ENCODE measurements around the gene ATP1A1. TPM values are rescaled to one million over a fixed set of nuclear protein-coding genes. Genes with fewer than 3 reads are reported as not detected.

Gene ATP1A1
- total RNA-seq, 1 donor from 2014 or later = 192 TPM

DNA sequence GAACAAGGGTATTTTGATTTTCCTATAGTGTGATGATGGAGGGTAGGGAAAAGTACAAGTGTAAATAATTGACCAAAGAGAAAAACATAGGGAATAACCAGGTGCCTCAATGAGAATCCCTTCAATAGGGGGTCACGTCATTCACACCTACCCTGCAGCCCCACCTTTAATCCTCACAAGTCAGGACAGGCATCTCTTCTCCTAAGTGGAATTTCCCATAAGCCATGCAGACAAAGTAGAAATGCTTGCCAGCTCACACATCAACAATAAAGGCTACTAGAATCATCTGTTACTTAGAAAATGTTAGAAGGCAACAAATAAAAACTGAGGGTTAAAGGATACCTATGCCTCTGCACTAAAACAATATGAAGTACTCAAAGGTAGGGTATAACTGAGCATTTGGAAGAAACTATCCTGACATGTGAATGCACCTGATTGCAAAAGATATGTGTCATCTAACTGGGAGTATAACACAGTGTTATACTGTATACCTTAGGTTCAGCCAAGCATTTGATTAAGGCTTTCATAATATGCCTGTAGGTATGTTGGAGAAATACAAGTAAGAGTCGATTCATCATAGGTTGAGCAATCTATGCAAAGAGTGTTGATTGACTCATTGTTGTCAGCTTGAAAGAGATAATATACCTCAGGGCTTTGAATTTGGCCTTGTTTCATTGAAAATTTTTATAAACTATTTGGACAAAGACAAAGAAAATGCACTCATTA, 32.4 kb upstream of the ATP1A1 start:
- DNase-seq (ENCODE audit: low spot score) = no peak
- intact Hi-C loops (cut with DNase I) = no loop called here

DNA sequence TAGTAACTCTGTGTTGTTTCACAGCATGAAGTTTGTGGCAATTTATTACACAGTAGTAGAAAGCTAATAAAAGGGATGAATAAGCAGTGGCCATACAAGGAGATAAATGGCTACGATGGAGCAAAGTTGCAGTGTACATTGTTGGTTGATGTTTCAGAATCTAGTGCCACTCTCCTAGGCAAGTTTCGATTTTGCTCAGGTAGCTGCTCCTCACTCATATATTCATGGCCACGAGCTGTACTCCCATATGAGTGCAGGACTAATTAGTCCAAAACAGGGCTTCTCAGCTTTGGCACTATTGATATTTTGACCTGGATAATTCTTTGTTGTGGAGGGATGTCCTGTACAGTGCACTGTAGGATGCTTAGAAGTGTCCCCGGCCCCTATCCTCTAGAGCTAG, 30.0 kb upstream of the ATP1A1 start:
- intact Hi-C loops (cut with DNase I) = no loop called here
- no peak for DNase-seq (ENCODE audit: low spot score)

DNA sequence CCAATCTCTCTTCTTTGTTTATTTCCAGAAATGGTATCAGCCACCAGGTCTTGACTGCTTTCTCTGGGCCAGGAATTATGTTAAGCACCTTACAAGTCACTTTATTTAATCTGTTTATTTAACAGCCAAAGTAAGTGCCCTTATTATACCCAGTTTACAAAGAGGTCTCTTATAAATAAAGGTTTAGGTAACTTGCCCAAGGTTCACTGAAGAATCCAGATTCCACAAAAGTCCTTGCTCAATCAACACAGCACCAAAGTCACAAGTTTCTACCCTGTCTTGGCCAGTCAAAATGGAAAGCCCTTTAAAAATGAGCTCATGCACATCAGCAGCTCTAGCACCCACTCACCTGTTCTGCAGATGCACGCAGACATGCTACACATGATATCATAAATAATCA, 28.0 kb upstream of the ATP1A1 start:
- intact Hi-C loops (cut with DNase I) = no loop called here
- no peak for DNase-seq (ENCODE audit: low spot score)

DNA sequence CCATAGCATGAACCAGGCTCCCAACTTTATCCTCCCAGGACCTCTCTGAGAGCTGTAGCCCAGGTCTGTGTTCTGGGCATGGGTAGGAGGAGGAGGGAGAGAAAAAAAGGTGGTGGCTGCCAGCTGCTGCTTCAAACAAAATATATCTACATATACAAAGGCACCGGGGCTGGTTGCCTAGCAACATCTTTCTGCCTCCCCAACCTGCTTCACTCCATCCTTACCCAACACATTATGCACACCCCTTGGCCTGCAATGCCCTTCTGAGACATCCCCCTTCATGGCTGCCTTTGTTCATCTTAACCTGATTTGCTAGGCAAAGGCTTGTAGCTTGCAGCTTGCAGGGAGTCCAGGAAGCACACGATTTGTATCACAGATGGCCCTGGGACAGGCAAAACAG, 27.2 kb upstream of the ATP1A1 start:
- intact Hi-C loops (cut with DNase I) = no loop called here
- DNase-seq (ENCODE audit: low spot score) = no peak

DNA sequence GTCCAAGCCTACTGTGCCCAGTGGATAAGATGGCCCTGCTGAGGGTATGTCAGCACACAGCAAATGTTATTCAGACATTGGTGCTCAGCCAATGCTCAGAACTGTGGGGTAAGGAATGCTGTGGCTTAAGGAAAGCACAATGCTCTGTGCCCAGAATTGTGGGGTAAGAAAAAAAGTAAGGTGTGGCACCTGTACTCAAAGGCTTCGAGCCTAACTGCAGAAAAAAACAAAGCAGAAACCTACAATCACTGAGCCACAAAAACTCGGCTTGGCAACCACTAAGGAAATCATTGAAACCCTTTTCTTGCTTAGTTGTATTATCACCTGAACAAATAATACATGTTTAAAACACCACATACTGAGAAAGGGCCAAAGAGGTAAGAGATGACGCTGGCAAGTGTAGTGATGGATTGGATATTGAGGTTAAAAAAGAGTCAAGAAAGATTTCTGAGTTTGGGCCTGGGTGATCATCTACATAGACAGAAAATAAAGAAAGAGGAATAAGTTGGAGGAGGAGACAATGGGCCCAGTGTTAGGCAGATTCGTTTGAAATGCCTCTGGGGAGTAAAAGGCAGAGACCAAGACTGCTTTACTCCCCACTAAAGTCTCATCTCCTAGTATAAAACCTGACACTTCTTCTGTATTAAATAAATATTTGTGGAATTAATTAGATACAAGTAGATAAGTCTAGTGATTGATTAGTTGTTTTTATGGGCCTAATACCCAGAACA, 25.9 kb upstream of the ATP1A1 start:
- DNase-seq (ENCODE audit: low spot score) = no peak
- intact Hi-C loops (cut with DNase I) = no loop called here

DNA sequence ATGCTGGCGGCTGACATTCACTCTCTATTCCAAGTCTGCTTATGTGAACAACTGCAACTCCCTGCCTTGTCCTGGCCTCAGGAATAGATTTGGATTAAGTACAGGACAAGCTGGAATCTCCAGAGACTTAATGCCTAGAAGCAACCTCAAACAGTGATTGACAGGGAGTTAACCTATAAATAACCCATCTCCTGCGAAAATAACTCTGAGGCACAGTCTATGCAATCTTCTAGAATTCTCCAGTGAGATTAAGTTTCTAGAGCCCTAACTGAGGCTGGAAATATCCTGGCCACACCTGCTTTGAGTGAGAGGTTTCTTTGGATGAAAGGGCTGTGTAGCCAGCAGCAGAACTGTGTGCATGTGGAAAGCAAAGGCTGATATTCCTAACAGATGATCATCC, 25.3 kb upstream of the ATP1A1 start:
- intact Hi-C loops (cut with DNase I) = no loop called here

DNA sequence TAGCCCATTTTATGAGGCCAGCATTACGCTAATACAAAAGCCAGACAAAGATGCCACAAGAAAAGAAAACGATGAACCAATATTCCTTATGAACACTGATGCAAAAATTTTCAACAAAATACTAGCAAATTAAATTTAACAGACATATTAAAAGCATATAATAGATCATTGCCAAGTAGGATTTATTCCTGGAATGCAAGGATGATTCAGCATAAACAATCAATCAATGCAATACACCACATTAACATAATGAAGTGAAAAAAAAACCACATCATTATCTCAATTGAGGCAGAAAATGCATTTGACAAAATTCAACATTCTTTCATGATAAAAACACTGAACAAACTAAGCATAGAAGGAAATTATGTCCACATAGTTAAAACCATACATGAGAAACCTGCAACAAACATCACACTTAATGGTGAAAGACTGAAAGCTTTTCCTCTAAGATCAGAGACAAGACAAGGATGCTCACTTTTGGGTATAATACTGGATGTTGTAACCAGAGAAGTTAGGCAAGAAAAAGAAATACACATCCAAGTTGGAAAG, 22.9 kb upstream of the ATP1A1 start:
- intact Hi-C loops (cut with DNase I) = no loop called here
- no peak for DNase-seq (ENCODE audit: low spot score)

More for the DNA sequence above, 25.3 kb upstream of the ATP1A1 start:
- DNase-seq (ENCODE audit: low spot score) = no peak

DNA sequence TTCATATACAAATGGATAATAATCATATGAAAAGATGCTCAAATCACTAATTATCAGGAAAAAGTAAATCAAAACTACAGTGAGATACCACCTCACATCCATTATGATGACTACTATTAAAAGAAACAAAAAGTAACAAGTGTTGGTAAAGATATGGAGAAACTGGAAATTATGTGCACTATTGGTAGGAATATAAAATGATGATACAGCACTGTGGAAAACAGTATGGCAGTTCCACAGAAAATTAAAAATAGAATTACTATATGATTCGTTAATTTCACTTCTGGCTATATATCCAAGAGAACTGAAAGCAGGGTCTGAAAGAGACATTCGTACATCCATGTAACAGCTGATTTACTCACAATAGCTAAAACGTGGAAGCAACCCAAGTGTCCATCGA, 21.1 kb upstream of the ATP1A1 start:
- no peak for DNase-seq (ENCODE audit: low spot score)
- intact Hi-C loops (cut with DNase I) = no loop called here

DNA sequence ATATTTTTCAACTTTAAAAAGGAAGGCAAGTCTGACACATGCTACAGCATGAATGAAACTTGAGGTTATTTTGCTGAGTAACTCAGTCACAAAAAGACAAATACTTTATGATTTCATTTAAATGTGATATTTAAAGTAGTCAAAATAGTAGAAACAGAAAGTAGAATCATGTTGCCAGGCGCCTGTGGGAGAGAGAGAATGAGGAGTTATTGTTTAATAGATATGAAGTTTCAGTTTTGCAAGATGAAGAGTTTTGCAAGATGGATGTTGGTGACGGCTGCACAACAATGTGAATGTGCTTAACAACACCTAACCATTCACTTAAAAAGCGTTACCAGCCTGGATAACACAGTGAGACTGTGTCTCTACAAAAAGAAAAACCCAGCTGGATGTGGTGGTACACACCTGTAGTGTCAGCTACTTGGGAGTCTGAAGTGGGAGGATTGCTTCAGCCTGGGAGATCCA, 20.7 kb upstream of the ATP1A1 start:
- intact Hi-C loops (cut with DNase I) = no loop called here
- no peak for DNase-seq (ENCODE audit: low spot score)

DNA sequence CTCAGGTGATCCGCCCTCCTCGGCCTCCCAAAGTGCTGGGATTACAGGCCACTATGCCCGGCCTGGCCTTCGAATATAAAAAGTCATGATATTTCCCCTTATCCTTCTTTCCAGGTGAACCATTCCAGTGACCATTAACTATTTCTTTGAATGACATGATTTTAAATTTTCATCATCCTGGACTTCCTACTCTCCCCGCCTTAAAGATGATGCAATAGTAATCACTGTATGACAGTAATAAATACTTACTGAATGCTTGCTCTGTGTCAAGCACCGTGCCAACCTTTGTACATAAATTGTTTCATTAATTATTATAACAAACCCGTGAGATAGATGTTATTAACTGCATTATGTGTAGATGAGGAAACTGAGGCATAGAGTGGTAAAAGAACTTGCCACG, 19.9 kb upstream of the ATP1A1 start:
- intact Hi-C loops (cut with DNase I) = no loop called here
- no peak for DNase-seq (ENCODE audit: low spot score)

DNA sequence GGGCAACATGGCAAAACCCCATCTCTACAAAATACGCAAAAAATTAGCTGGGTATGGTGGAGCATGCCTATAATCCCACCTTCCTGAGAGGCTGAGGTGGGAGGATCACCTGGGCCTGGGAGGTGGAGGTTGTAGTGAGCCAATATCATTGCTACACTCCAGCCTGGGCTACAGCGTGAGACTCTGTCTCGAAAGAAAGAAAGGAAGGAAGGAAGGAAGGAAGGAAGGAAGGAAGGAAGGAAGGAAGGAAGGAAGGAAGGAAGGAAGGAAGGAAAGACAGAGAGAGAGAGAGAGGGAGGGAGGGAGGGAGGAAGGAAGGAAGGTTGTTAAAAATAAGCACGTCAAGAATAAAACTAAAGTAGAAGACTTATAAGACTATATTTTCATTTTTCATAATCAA, 17.0 kb upstream of the ATP1A1 start:
- no peak for DNase-seq (ENCODE audit: low spot score)
- intact Hi-C loops (cut with DNase I) = no loop called here

DNA sequence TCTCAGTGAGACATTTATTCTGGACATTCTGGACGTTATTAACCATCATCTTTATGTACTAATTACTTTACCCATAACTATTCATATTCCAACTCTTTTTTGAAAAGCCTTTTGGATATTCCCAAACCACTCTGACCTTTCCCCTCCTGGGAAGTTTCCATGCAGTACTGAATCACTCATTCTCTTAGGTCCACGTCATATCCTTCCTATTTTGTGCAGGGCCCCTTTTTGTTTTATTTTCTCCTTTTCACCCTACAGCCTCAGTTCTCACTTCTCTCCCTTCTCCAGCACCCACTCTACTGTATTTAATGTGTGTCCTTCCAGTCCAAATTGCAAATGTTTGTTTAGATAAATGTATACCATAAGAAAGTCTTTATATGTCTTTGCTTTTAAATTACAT, 16.4 kb upstream of the ATP1A1 start:
- DNase-seq (ENCODE audit: low spot score) = no peak
- intact Hi-C loops (cut with DNase I) = no loop called here

DNA sequence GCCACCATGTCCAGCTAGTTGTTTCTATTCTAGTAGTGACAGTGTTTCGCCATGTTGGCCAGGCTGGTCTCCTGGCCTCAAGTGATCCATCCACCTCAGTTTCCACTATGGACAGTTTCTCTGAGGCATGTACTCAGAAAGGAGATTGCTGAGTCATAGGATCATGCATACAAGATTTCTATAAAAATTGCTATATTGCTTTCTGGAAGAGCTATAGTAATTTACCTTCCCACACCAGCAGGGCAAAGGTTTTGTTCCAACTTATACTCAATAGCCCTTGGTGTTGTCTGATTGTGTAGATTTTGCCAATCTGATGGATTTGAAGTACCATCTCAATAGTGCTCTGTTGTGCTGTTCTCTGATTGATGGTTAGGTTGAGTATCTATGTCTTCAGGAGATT, 15.6 kb upstream of the ATP1A1 start:
- no peak for DNase-seq (ENCODE audit: low spot score)
- intact Hi-C loops (cut with DNase I) = no loop called here

DNA sequence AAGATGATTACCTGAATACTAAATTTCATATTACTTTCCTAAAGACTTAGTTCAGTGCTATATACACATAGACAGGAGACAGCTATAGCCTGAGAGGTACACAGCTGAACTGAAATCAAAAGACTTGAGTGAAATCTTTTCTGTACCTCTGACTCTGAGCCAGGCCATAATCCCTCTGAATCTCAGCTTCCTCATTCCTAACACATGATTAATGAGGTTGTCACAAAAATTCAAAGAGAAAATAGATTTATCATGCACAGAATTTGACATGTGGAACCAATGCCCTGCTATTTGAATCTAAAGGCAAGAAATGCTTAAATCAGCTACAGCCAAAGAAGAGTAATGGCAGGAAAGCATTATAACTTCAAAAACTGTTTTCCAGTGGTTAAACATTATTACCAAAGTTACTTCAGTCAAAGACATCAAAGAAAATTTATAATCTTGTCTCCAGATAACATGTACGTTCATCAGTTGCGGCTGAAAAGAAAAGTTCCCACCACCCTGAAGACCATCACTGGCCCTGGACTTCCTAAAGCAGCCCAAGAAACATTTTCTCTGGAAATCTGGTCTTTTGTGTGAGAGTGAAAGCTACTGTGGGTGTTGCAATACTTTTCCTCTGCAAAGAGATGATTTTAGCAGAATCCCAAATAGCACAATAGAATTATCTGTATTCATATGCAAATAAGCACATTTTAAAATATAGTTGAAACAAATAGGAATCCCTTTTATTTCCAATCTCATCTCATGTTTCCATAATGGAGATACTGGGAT, 13.8 kb upstream of the ATP1A1 start:
- DNase-seq (ENCODE audit: low spot score) = no peak
- intact Hi-C loops (cut with DNase I) = no loop called here

DNA sequence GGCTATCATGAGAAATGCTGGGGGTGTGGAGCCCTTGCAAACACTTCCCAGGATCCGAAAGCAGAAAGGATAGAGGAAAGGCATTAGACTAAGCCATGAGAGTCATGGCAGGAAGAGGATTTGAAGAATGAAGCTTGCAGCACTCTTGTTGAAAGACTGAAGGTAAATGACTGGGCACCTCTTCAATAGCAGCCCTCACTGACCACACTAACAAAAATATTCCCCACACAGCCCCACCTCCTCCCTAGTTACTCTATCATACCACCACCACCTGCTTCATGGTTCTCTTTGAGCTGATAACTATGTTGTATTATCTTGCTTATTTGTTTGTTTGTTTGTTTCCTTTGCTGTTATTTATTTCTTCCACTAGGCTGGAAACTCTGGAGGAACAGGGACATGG, 13.2 kb upstream of the ATP1A1 start:
- no peak for DNase-seq (ENCODE audit: low spot score)
- intact Hi-C loops (cut with DNase I) = loop anchor here (2.0 kb wide), 1 partner anchor 125 kb away; no protein-coding TSS in a partner anchor

DNA sequence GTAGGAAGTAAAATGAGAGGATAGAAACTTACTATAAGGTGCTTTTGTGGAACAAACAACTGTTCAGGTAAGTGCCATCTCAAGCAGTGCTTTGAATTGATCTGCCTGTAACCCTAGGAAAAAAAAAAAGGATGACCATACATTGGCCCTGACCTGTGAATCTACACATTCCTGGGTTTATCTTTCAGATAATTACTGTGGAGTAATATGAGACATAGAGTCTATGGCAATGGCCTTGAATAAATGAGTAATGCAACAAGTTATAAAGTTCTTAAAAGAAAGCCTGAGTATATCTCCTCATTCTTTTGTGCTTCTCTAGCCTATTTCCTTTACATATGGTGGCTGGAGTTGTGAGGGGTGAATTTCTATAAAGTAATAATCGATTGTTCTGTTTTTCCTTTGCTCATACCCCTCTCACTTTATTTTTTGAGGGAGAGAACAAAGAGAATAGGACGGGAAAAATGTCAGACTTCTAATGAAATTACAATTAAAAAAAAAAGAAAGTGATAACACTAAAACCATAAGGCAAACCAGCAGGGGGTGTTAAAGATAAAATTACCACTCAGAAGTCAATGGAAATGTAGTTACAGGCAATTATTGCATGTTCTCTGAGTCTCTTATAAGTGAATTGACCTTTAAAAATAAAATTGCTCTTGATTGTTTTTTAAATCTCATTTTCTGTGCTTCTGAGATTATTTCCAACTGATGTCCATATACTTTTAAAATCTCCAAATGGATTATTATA, 12.4 kb upstream of the ATP1A1 start:
- intact Hi-C loops (cut with DNase I) = loop anchor here (2.0 kb wide), 1 partner anchor 124 kb away; no protein-coding TSS in a partner anchor
- no peak for DNase-seq (ENCODE audit: low spot score)

DNA sequence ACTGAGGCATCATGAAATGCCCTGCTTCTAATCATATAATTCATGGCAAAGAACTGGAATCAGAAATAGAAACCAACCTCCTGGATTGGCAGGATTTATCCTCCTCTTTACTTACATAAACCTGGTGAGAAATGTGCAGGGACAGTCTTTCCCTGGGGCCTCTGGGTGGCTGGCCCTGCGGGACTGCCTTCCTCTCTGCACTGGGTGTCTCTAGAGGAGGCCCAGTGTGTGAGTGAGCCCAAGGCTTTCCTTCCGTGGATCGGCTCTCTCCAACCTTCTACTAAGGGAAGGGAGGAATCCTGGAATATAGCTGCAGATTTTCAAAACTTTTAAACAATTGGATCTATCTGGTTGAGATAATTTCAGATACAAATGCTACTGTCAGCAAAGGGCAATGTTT, 11.4 kb upstream of the ATP1A1 start:
- no peak for DNase-seq (ENCODE audit: low spot score)
- intact Hi-C loops (cut with DNase I) = loop anchor here (2.0 kb wide), 1 partner anchor 123 kb away; no protein-coding TSS in a partner anchor

DNA sequence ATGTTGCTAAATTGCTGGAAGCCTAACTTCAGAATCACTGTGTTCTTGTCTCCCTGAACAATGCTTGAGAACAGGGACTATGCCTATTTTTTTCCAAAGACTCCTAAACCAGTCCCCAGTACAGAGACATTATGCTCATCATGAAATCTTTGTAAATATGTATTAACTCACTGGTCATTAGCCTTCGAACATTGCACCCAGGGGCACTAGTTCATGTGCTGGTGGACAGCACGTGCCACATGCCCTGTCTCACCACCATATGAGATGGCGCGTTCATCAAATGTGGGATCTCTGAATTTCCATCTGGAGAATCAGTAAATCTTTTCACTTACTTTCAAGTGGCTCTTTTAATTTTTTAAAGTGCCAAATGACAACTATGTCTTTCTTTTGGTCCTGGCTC, 11.0 kb upstream of the ATP1A1 start:
- intact Hi-C loops (cut with DNase I) = no loop called here
- no peak for DNase-seq (ENCODE audit: low spot score)

DNA sequence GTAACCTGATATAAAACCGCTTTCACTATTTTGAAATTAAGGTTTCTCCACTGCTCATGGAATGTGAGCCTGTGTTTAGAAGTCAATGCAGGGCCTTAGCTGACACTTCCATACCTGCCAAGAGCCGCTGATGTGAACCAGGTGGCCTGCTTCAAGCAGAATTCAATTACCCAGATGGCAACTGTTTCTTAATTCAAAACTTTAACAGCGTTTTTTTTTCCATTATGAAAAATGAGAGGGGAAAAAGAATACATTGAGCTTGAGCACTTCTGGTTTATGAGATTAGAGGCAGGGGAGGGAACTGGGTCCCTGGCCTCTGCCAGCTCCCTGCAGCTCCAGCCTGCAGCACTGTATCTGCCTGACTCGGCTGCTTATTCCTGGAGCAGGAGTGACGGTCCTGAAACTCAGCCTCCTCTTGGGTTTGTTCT, 7.7 kb upstream of the ATP1A1 start:
- intact Hi-C loops (cut with DNase I) = no loop called here
- no peak for DNase-seq (ENCODE audit: low spot score)

Data from cardiac septum (tissue), 1 donor.